Tibial nerve (tissue), 4 donors: ENCODE measurements around the gene IFITM2. TPM values are rescaled to one million over a fixed set of nuclear protein-coding genes. Genes with fewer than 3 reads are reported as not detected.
A peak's percentile ranks its signal among the peaks of the same experiment; 100 is the strongest.
"Not testable (repeated sequence)": the region's sequence is repeated elsewhere in the genome, so short reads cannot be mapped to it uniquely, and the experiment has no call there.

Experiments
- DNase-seq, 2 donors: peaks; one replicate each; pipeline ENCODE4 v3.0.0-alpha.2; 2019; ENCODE audit warnings: low spot score in 2 of 2
- H3K27ac ChIP-seq, 4 donors: fragments of 200-600 bp; sonication (generic) in 3 of 4; one replicate each; pipeline ENCODE4 v1.5.1; 2017 to 2019; ENCODE audit warnings: mild to moderate bottlenecking in 1 of 4
- H3K27me3 ChIP-seq, 2 donors: fragments of 200-600 bp; sonication (generic) in 1 of 2; one replicate each; pipeline versions ENCODE4 v1.5.1 to v1.6.0; 2017 to 2019
- H3K36me3 ChIP-seq, 3 donors: fragments of 200-600 bp; sonication (generic); one replicate each; pipeline ENCODE4 v1.5.1; 2018 to 2019
- H3K4me1 ChIP-seq, 4 donors: fragments of 200-600 bp; sonication (generic) in 3 of 4; one replicate each; pipeline ENCODE4 v1.5.1; 2017 to 2019
- H3K4me3 ChIP-seq, 4 donors: fragments of 200-600 bp; sonication (generic) in 3 of 4; one replicate each; pipeline ENCODE4 v1.5.1; 2017 to 2019; ENCODE audit warnings: mild to moderate bottlenecking in 1 of 4, moderate library complexity in 1 of 4
- H3K9me3 ChIP-seq, 4 donors: fragments of 200-600 bp; sonication (generic) in 3 of 4; one replicate each; pipeline ENCODE4 v1.5.1; 2017 to 2019
- CTCF ChIP-seq, 5 experiments: fragments of 200-600 bp in 3 of 5; fragments of 450-650 bp in 2 of 5; sonication (generic) in 3 of 5; IDR thresholded peaks; one replicate each; pipeline ENCODE4 v1.5.1; 2016 to 2019; ENCODE audit warnings: antibody characterized with exemption in 5 of 5, mild to moderate bottlenecking in 3 of 5, moderate library complexity in 2 of 5
- EP300 ChIP-seq, 2 donors: sonication (generic); formaldehyde crosslinking; IDR thresholded peaks; one replicate each; pipeline ENCODE4 v1.6.1; 2017; ENCODE audit warnings: antibody characterized with exemption in 2 of 2, mild to moderate bottlenecking in 1 of 2
- POLR2A ChIP-seq, 2 donors: fragments of 450-650 bp; IDR thresholded peaks; one replicate each; pipeline ENCODE4 v1.6.1; 2017; ENCODE audit warnings: antibody characterized with exemption in 2 of 2, mild to moderate bottlenecking in 2 of 2, moderate library complexity in 2 of 2
- WGBS, 2 donors: methylation state at CpG; one replicate each; pipeline ENCODE4 v1.1.5; 2018; 5-methylcytosine and 5-hydroxymethylcytosine counted together
- total RNA-seq, 4 donors: library from RNA; depleted of rRNA; stranded (reverse); fragments of >200 nt; gene quantifications; one replicate each; pipeline ENCODE4 v1.1.0, GENCODE V29; 2016

IFITM2 gene
- total RNA-seq, 4 donors from 2014 or later = 258 to 624 (median 292) TPM

- H3K4me3 ChIP-seq = no peak overlapping the region
- DNase-seq = no peak
- TF ChIP-seq CTCF (IDR thresholded peaks at IDR 0.05) (no peak), POLR2A (IDR thresholded peaks at IDR 0.05) (no peak)
- H3K36me3 ChIP-seq = no peaks in the 10 kb centered on the region
- no peaks in the 10 kb centered on the region for H3K27me3 ChIP-seq
- H3K9me3 ChIP-seq = no peaks in the 10 kb centered on the region
- peak overlapping the region; percentile 1 to 84 (median 71) for H3K27ac ChIP-seq
- H3K4me1 ChIP-seq = peaks cover 0 to 52% (median 19%) of the 10 kb centered on the region in 4 donors
- 59 to 80% methylated on average over 4 to 5 of the region's 5 CpGs for WGBS, 2 donors
Measured at GRCh38 chr11:340539-341512, 33.2 kb downstream of the IFITM2 start.

GRCh38 chr11:342328-342727 is 34.7 kb downstream of the IFITM2 start:
- no peaks in the 10 kb centered on the region for H3K27me3 ChIP-seq
- H3K4me1 ChIP-seq = peaks cover 0 to 37% (median 6%) of the 10 kb centered on the region in 4 donors
- H3K9me3 ChIP-seq = no peaks in the 10 kb centered on the region
- 38 to 49% methylated on average over 3 of the region's 3 CpGs for WGBS, 2 donors
- H3K4me3 ChIP-seq = no peak overlapping the region
- no peaks in the 10 kb centered on the region for H3K36me3 ChIP-seq
- no peak for DNase-seq
- peak overlapping the region; percentile 9 to 84 (median 71) for H3K27ac ChIP-seq
- no peak for TF ChIP-seq POLR2A (IDR thresholded peaks at IDR 0.05)
- no peak for TF ChIP-seq EP300 (IDR thresholded peaks at IDR 0.05)
- TF ChIP-seq CTCF (IDR thresholded peaks at IDR 0.05) = no peak

GRCh38 chr11:344836-345578 is 37.4 kb downstream of the IFITM2 start:
- peaks cover 0 to 30% (median 6%) of the 10 kb centered on the region in 4 donors for H3K4me1 ChIP-seq
- H3K27ac ChIP-seq = no peak overlapping the region
- H3K36me3 ChIP-seq = no peaks in the 10 kb centered on the region
- H3K27me3 ChIP-seq = no peaks in the 10 kb centered on the region
- H3K9me3 ChIP-seq = no peaks in the 10 kb centered on the region
- no peak for DNase-seq
- WGBS, 2 donors = 90 to 91% methylated on average over 11 of the region's 11 CpGs
- TF ChIP-seq CTCF (IDR thresholded peaks at IDR 0.05) (no peak), EP300 (IDR thresholded peaks at IDR 0.05) (no peak), POLR2A (IDR thresholded peaks at IDR 0.05) (no peak)
- H3K4me3 ChIP-seq = no peak overlapping the region

- TF ChIP-seq EP300 (IDR thresholded peaks at IDR 0.05) (no peak), POLR2A (IDR thresholded peaks at IDR 0.05) (no peak), CTCF (IDR thresholded peaks at IDR 0.05) (no peak)
- Histone ChIP-seq H3K36me3 (no peaks in the 10 kb centered on the region), H3K27ac (no peak overlapping the region), H3K9me3 (no peaks in the 10 kb centered on the region), H3K4me3 (no peak overlapping the region), H3K27me3 (no peaks in the 10 kb centered on the region), H3K4me1 (peaks cover 0 to 29% (median 6%) of the 10 kb centered on the region in 4 donors)
- no peak for DNase-seq
- 80 to 82% methylated on average over 3 of the region's 3 CpGs for WGBS, 2 donors
Measured at GRCh38 chr11:346529-346928, 38.9 kb downstream of the IFITM2 start.

GRCh38 chr11:349270-349954 is 41.8 kb downstream of the IFITM2 start:
- DNase-seq, H3K27me3 ChIP-seq, H3K27ac ChIP-seq, H3K4me3 ChIP-seq, H3K9me3 ChIP-seq, H3K36me3 ChIP-seq: not testable (repeated sequence)
- H3K4me1 ChIP-seq = peaks cover 0 to 37% (median 19%) of the 10 kb centered on the region in 4 donors
- 77 to 79% methylated on average over 8 of the region's 8 CpGs for WGBS, 2 donors

- peak overlapping the region; percentile 7 to 99 (median 66) for H3K27ac ChIP-seq
- 41 to 52% methylated on average over 12 to 16 of the region's 16 CpGs for WGBS, 2 donors
- peaks cover under 1 to 43% (median 21%) of the 10 kb centered on the region in 4 donors for H3K4me1 ChIP-seq
- DNase-seq, H3K9me3 ChIP-seq, H3K27me3 ChIP-seq, H3K4me3 ChIP-seq, H3K36me3 ChIP-seq: not testable (repeated sequence)
Measured at GRCh38 chr11:350033-350722, 42.6 kb downstream of the IFITM2 start.
